HepG2 (cell line): ENCODE results near the gene HOXD3. TPM values are rescaled to one million over a fixed set of nuclear protein-coding genes. Genes with fewer than 3 reads are reported as not detected.
A peak's percentile ranks its signal among the peaks of the same experiment; 100 is the strongest.

ENCODE experiments used
- AFF4 ChIP-seq: sonication (generic); formaldehyde crosslinking; IDR thresholded peaks from 2 replicates; pipeline ENCODE4 v1.4.0; 2020; ENCODE audit warnings: missing genetic modification reagents
- CTCF ChIP-seq: sonication (generic); formaldehyde crosslinking; IDR thresholded peaks from 2 replicates; pipeline ENCODE4 v1.5.0; 2020; ENCODE audit warnings: mild to moderate bottlenecking, missing genetic modification reagents, moderate library complexity
- HOXA9 ChIP-seq: sonication (generic); formaldehyde crosslinking; IDR thresholded peaks from 2 replicates; pipeline ENCODE4 v1.8.1; 2022; ENCODE audit warnings: missing genetic modification reagents, mild to moderate bottlenecking, moderate library complexity, borderline replicate concordance
- NAIF1 ChIP-seq: sonication (generic); formaldehyde crosslinking; IDR thresholded peaks from 2 replicates; pipeline ENCODE4 v1.5.0; 2020; ENCODE audit warnings: mild to moderate bottlenecking, missing genetic modification reagents, borderline replicate concordance
- NFKB2 ChIP-seq: sonication (generic); formaldehyde crosslinking; IDR thresholded peaks from 2 replicates; pipeline ENCODE4 v1.4.0; 2020; ENCODE audit warnings: missing genetic modification reagents, borderline replicate concordance
- NR1H2 ChIP-seq: sonication (generic); formaldehyde crosslinking; IDR thresholded peaks from 2 replicates; pipeline ENCODE4 v1.8.1; 2022; ENCODE audit warnings: low read depth, missing genetic modification reagents, borderline replicate concordance
- PHF21A ChIP-seq: sonication (generic); formaldehyde crosslinking; IDR thresholded peaks from 2 replicates; pipeline ENCODE4 v1.5.0; 2020; ENCODE audit warnings: mild to moderate bottlenecking, missing genetic modification reagents
- PLRG1 ChIP-seq: fragments of 450-650 bp; conservative IDR thresholded peaks from 2 replicates; pipeline ENCODE4 v1.6.1; 2016
- SMAD3 ChIP-seq: sonication (generic); formaldehyde crosslinking; IDR thresholded peaks from 2 replicates; pipeline ENCODE4 v1.4.0; 2020; ENCODE audit warnings: missing genetic modification reagents
- ZNF234 ChIP-seq: sonication (generic); formaldehyde crosslinking; conservative IDR thresholded peaks from 2 replicates; pipeline ENCODE4 v1.5.1; 2020; ENCODE audit warnings: mild to moderate bottlenecking, missing genetic modification reagents
- ZNF782 ChIP-seq: sonication (generic); formaldehyde crosslinking; IDR thresholded peaks from 2 replicates; pipeline ENCODE4 v1.4.0; 2020; ENCODE audit warnings: missing genetic modification reagents, mild to moderate bottlenecking, borderline replicate concordance
- ZSCAN9 ChIP-seq: IDR thresholded peaks from 2 replicates; pipeline ENCODE4 v1.6.1; 2016; ENCODE audit warnings: borderline replicate concordance
- polyA plus RNA-seq, 8 experiments: library from polyadenylated mRNA; depleted of rRNA in 3 of 8; stranded (reverse) in 7 of 8; unstranded in 1 of 8; fragments of >200 nt; fragmentation: Illumina TruSeq in 4 of 8; extraction: Trizol in 4 of 8; gene quantifications; 2 replicates each; pipeline versions ENCODE4 v1.2.1 to v1.2.3, GENCODE V29; 2011 to 2016; ENCODE audit warnings: low read depth in 4 of 8, missing spikeins in 1 of 8, mixed read lengths in 1 of 8; ENCODE audit not compliant: insufficient read depth in 1 of 8
- total RNA-seq, 5 experiments: library from RNA; depleted of rRNA; stranded (reverse); fragments of >200 nt; fragmentation: Illumina TruSeq; extraction: Trizol; gene quantifications; 2 replicates each; pipeline ENCODE4 v1.2.3, GENCODE V29; 2016; ENCODE audit warnings: low read depth in 1 of 5
- TF ChIP-seq, protein P1 (sequence below): sonication (generic); formaldehyde crosslinking; IDR thresholded peaks from 2 replicates; pipeline ENCODE4 v1.4.0; 2020; ENCODE audit warnings: missing genetic modification reagents
- TF ChIP-seq, protein P2 (sequence below): sonication (generic); formaldehyde crosslinking; IDR thresholded peaks from 2 replicates; pipeline ENCODE4 v1.8.0; 2022; ENCODE audit warnings: missing genetic modification reagents, mild to moderate bottlenecking, moderate library complexity, borderline replicate concordance
- TF ChIP-seq, protein P3 (sequence below): sonication (generic); formaldehyde crosslinking; IDR thresholded peaks from 2 replicates; pipeline ENCODE4 v1.4.0; 2020; ENCODE audit warnings: missing genetic modification reagents, mild to moderate bottlenecking, borderline replicate concordance

The HOXD3 gene
- total and polyA plus RNA-seq, 2 of the 13 experiments (the other 11 are each of a cell fraction or from before 2014, with no cell fraction given): 0.05 to 0.09 TPM

- TF ChIP-seq NR1H2 (CRISPR knock-in tag) (no peak), NAIF1 (CRISPR knock-in tag) (no peak), AFF4 (CRISPR knock-in tag) (no peak), ZSCAN9 (CRISPR knock-in tag) (no peak), NFKB2 (CRISPR knock-in tag) (peak; percentile 91; the same call in 1 of the 2 replicates), ZNF782 (CRISPR knock-in tag) (peak; percentile 66; the same call in 1 of the 2 replicates), ZNF234 (CRISPR knock-in tag) (no peak), PHF21A (no peak), PLRG1 (no peak), HOXA9 (CRISPR knock-in tag) (no peak), CTCF (peak; percentile 99), SMAD3 (CRISPR knock-in tag) (peak; percentile 76; the same call in 1 of the 2 replicates)
- TF ChIP-seq, protein P1, sequence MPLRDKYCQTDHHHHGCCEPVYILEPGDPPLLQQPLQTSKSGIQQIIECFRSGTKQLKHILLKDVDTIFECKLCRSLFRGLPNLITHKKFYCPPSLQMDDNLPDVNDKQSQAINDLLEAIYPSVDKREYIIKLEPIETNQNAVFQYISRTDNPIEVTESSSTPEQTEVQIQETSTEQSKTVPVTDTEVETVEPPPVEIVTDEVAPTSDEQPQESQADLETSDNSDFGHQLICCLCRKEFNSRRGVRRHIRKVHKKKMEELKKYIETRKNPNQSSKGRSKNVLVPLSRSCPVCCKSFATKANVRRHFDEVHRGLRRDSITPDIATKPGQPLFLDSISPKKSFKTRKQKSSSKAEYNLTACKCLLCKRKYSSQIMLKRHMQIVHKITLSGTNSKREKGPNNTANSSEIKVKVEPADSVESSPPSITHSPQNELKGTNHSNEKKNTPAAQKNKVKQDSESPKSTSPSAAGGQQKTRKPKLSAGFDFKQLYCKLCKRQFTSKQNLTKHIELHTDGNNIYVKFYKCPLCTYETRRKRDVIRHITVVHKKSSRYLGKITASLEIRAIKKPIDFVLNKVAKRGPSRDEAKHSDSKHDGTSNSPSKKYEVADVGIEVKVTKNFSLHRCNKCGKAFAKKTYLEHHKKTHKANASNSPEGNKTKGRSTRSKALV (CRISPR knock-in tag): peak; percentile 61; the same call in 1 of the 2 replicates
- TF ChIP-seq, protein P2, sequence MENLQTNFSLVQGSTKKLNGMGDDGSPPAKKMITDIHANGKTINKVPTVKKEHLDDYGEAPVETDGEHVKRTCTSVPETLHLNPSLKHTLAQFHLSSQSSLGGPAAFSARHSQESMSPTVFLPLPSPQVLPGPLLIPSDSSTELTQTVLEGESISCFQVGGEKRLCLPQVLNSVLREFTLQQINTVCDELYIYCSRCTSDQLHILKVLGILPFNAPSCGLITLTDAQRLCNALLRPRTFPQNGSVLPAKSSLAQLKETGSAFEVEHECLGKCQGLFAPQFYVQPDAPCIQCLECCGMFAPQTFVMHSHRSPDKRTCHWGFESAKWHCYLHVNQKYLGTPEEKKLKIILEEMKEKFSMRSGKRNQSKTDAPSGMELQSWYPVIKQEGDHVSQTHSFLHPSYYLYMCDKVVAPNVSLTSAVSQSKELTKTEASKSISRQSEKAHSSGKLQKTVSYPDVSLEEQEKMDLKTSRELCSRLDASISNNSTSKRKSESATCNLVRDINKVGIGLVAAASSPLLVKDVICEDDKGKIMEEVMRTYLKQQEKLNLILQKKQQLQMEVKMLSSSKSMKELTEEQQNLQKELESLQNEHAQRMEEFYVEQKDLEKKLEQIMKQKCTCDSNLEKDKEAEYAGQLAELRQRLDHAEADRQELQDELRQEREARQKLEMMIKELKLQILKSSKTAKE (CRISPR knock-in tag): no peak
- TF ChIP-seq, protein P3, sequence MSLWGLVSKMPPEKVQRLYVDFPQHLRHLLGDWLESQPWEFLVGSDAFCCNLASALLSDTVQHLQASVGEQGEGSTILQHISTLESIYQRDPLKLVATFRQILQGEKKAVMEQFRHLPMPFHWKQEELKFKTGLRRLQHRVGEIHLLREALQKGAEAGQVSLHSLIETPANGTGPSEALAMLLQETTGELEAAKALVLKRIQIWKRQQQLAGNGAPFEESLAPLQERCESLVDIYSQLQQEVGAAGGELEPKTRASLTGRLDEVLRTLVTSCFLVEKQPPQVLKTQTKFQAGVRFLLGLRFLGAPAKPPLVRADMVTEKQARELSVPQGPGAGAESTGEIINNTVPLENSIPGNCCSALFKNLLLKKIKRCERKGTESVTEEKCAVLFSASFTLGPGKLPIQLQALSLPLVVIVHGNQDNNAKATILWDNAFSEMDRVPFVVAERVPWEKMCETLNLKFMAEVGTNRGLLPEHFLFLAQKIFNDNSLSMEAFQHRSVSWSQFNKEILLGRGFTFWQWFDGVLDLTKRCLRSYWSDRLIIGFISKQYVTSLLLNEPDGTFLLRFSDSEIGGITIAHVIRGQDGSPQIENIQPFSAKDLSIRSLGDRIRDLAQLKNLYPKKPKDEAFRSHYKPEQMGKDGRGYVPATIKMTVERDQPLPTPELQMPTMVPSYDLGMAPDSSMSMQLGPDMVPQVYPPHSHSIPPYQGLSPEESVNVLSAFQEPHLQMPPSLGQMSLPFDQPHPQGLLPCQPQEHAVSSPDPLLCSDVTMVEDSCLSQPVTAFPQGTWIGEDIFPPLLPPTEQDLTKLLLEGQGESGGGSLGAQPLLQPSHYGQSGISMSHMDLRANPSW (CRISPR knock-in tag): no peak
Observed at GRCh38 chr2:176140513-176141317, 16.4 kb upstream of the HOXD3 start (continued).
